OCI-LY3 (cell line): ENCODE data around the gene SCGB1C2.

ENCODE experiments used
- CTCF ChIP-seq: fragments of 200-600, 300-600 bp; sonication (generic); IDR thresholded peaks from 2 replicates; pipeline ENCODE4 v1.5.1; 2014; ENCODE audit warnings: antibody characterized with exemption, low read length, low read depth
- EZH2phosphoT487 ChIP-seq: fragments of 200-600 bp; shearing (Covaris generic); IDR thresholded peaks from 2 replicates; pipeline ENCODE4 v1.6.1; 2018; ENCODE audit warnings: antibody characterized with exemption, mixed run types, low read depth

- TF ChIP-seq CTCF = no peak
- TF ChIP-seq EZH2phosphoT487 = no peak
These were observed 18.8 kb downstream of the SCGB1C2 start for GRCh38 chr17:156094-156621.
